Astrocyte (in vitro differentiated cells and primary cell): ENCODE measurements around the gene TIGD1.

Source experiments
- CTCF ChIP-seq: IDR thresholded peaks from 2 replicates; pipeline ENCODE4 v1.5.1; 2011; ENCODE audit warnings: low read depth, mild to moderate bottlenecking, inconsistent platforms, low read length, moderate library complexity; ENCODE audit not compliant: insufficient read depth
- EZH2 ChIP-seq: IDR thresholded peaks from 2 replicates; pipeline ENCODE4 v1.6.1; 2012; ENCODE audit warnings: mild to moderate bottlenecking, low read length, inconsistent platforms; ENCODE audit not compliant: insufficient read depth

GRCh38 chr2:232525791-232526371 is 24.5 kb downstream of the TIGD1 start, which contains the start of gene CHRND:
- TF ChIP-seq CTCF (no peak), EZH2 (peak; percentile 4)
